GM20000 (cell line): Measurements from ENCODE around the gene MORC4.
A peak's percentile ranks its signal among the peaks of the same experiment; 100 is the strongest.

ENCODE experiments used
- DNase-seq: peaks from one replicate; pipeline ENCODE4 v3.0.0; 2012; ENCODE audit warnings: low spot score
- TF ChIP-seq, protein P1 (sequence below): IDR thresholded peaks from 2 replicates; pipeline ENCODE4 v1.5.1; 2012; ENCODE audit warnings: mild to moderate bottlenecking, control low read depth; ENCODE audit errors: extremely low read depth, missing control alignments

Gene MORC4

DNA sequence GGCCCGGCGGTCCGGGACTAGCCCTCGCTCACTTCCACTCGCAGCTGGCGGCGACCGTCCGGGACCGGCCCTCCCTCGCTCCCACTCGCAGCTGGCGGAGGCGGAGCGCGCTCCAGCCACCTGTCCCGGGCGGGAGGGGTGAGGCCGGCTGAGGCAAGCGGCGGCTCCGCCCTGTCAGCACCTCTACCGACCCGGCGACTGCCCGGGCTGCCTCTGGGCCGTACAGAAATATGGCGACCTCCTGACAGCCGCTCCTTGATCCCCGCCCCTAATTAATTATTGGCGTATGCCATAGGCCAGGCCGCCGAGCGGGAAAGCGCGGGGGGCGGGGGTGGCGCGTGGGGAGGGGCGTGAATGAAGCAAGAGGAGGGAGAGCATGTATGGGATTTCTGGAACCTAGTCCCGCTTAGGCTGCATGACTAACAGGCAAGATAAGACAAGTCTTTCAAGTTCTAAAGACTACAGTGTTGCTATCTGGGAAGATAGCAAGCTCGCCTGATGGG lies at the start of gene MORC4:
MORC4 (minus strand) TSS at position 200 of the 503 bp plus-strand sequence. CDS start 243 bp downstream, outside the sequence.
- DNase-seq: peak; percentile 45
- TF ChIP-seq, protein P1, sequence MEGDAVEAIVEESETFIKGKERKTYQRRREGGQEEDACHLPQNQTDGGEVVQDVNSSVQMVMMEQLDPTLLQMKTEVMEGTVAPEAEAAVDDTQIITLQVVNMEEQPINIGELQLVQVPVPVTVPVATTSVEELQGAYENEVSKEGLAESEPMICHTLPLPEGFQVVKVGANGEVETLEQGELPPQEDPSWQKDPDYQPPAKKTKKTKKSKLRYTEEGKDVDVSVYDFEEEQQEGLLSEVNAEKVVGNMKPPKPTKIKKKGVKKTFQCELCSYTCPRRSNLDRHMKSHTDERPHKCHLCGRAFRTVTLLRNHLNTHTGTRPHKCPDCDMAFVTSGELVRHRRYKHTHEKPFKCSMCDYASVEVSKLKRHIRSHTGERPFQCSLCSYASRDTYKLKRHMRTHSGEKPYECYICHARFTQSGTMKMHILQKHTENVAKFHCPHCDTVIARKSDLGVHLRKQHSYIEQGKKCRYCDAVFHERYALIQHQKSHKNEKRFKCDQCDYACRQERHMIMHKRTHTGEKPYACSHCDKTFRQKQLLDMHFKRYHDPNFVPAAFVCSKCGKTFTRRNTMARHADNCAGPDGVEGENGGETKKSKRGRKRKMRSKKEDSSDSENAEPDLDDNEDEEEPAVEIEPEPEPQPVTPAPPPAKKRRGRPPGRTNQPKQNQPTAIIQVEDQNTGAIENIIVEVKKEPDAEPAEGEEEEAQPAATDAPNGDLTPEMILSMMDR: no peak

DNA sequence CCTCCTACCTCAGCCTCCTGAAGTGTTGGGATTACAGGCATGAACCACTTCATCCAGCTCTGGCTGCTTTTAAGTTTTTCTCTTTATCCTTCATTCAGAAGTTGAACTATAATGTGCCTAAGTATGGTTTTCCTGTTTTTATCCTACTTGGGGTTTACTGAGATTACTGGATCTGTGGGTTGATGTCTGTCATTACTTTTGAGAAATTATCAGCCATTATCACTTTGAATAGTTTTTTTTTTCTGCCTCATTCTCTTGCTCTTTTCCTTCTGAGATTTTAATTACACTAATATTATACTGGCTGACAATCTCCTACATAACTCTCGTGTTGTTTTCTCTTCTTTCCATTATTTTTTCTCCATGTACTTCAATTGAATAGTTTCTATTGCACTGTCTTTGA lies 47.6 kb upstream of the MORC4 start:
- TF ChIP-seq, protein P1: no peak
- DNase-seq: no peak

DNA sequence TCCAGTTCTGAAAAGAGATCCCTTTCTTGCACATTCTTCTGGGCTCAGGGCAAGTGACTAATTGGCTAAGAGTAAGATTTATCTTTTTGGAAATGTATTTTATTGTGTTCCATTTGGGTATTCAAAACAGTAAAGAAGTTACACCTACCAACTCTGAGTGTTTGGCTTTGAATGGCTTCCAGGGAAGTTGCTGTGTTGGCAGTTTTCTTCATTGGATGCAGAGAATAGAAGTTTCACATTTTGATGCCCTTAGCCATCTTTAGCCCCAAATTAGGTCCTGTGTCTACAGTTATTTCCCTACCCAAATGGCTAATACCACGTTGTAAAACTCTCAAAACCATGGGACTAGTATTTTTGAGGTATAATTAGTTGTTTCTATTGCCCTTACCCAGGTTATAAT lies 29.7 kb upstream of the MORC4 start:
- DNase-seq: no peak

DNA sequence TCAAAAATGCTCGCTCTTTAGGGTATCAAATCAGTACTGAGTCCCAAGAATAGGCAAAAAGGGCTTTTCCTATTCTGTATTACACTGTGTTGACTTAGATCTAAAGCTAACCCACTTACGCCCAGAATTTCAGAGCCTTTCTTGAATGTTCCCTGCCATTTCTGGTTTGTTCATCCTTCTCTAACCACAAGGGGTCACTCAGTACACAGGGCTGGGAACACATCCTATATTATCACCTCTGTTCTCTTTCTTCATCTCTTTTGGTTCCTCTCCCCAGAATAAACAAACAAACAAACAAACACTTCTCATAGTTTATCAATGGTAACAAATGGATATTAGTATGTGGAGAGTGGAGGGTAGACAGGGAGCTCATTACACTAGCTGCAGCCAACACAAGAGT lies 25.5 kb upstream of the MORC4 start:
- DNase-seq: peak; percentile 6
- TF ChIP-seq, protein P1: no peak

More for the DNA sequence above, 29.7 kb upstream of the MORC4 start:
- TF ChIP-seq, protein P1: no peak

DNA sequence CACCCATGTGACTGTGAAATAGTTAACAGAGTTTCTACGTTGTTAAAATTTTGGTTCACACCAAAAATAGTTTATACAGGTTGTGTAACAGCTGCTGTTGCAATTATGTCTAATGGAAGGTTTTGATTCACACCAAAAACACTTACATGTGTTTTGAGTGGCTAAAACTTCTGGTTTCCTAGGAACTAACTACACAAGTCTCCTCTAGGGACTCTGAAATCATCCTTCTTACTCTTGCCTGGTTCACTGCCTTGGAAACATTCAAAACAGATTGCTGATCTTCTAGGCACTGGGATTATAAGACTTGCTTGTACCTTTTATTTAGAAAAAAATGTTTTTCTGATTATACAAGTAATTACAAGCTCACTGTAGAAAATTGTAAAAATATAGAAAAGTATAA lies 14.9 kb upstream of the MORC4 start:
- TF ChIP-seq, protein P1: no peak
- no peak for DNase-seq

DNA sequence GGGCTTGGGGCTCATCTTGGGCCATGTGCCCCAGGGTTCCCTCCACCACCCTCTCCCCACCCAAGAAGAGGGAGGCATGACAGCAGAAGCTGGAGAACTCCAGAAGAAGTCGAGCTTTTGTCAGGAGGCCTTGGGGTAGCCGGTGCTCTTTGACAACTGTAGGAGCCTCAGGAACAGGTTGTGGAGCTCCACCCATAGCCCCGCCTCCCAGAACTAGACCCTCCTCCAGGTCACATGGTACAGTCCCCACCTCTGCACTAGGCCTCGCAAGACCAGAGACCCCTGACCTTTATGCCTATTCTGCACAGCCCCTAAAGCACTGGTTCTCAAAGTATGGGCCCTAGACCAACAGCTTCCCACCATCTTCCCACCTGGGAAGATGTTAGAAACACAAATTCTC lies 8.0 kb upstream of the MORC4 start:
- DNase-seq: no peak
- TF ChIP-seq, protein P1: no peak

DNA sequence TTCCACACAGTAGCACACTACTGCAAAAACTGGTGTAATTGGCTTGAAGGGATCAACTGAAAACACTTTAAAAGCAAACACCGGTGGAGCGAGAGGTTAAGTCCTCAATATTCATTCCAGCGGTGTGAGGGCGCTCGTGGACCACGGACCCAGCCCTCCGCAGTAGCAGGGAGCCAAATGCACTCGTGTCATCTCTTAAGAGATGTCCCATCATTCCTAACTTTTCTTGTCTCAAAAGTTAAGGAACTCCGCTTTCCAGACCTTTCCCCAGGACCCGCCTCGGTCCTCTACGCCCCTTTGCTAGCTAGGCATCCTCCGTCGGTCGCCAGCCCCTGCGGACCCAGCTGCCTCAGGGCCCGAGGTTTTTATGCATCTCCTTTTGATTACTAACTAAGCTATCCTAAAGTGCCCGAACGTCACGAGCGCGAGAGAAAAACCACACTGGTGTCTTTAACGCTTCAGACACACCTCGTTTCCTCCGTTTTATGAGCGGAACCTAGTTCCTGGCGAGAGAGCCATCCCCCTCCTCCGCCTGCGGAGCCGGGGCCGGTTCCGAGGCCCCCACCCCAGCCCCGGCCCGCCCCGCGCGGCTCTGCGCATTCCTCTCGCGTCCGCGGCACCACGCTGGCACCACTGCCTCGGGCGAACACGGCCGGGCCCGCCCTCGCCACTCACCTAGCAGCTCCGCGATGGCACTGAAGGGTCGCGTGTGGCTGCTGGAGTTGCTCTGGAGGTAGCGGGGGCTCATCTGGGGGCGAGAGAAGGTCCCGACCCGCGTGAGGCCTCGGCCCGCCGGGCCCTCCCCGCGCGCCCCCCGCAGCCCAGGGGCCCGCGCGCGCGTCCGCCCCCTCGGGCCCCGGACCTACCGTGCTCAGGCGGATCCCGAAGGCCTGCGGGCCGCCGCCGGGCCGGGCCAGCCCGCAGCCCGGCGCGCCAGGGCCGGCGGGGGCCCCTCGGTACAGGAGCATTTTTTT lies 723 bp downstream of the MORC4 start:
- DNase-seq: peak; percentile 34
- TF ChIP-seq, protein P1: no peak
